ENCODE measurements around the gene PAX4. TPM values are rescaled to one million over a fixed set of nuclear protein-coding genes. Genes with fewer than 3 reads are reported as not detected.
A peak's percentile ranks its signal among the peaks of the same experiment; 100 is the strongest.

PAX4 gene
- total RNA-seq, 1 donor from 2014 or later: not detected

DNA sequence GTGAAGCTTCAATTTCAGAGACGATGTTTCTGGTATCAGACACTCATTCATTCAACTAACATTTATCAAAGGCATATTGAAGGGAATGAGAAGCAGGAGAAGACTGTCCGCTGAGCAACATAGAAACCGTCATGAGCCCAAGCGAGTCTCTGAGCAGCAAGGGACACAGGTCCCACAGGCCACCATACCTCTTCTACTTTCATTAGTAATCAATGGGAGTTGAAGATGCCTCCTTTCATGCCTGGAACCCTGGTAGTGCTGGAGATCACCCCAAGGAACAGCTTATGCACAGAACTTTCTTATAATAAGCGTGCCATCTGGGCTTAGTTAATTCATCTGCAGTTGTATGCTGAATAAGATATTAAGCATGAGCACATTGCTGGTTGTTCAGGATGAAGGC lies 1.2 kb downstream of the PAX4 start:
- H3K4me3 ChIP-seq (ENCODE audit: low read depth, low read length): no peak overlapping the region
- TF ChIP-seq, protein P1, sequence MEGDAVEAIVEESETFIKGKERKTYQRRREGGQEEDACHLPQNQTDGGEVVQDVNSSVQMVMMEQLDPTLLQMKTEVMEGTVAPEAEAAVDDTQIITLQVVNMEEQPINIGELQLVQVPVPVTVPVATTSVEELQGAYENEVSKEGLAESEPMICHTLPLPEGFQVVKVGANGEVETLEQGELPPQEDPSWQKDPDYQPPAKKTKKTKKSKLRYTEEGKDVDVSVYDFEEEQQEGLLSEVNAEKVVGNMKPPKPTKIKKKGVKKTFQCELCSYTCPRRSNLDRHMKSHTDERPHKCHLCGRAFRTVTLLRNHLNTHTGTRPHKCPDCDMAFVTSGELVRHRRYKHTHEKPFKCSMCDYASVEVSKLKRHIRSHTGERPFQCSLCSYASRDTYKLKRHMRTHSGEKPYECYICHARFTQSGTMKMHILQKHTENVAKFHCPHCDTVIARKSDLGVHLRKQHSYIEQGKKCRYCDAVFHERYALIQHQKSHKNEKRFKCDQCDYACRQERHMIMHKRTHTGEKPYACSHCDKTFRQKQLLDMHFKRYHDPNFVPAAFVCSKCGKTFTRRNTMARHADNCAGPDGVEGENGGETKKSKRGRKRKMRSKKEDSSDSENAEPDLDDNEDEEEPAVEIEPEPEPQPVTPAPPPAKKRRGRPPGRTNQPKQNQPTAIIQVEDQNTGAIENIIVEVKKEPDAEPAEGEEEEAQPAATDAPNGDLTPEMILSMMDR (conservative IDR thresholded peaks at IDR 0.05; ENCODE audit: low read depth, low read length): no peak
- no peak for DNase-seq (ENCODE audit: low read depth)

- TF ChIP-seq, protein P1 (conservative IDR thresholded peaks at IDR 0.05; ENCODE audit: low read depth, low read length): no peak
- no peak overlapping the region for H3K4me3 ChIP-seq (ENCODE audit: low read depth, low read length)
- no peak for DNase-seq (ENCODE audit: low read depth)
Measured at GRCh38 chr7:127612263-127612662, 5.7 kb downstream of the PAX4 start.

- TF ChIP-seq, protein P1 (conservative IDR thresholded peaks at IDR 0.05; ENCODE audit: low read depth, low read length): no peak
- no peak for DNase-seq (ENCODE audit: low read depth)
- H3K4me3 ChIP-seq (ENCODE audit: low read depth, low read length): no peak overlapping the region
Measured at GRCh38 chr7:127609297-127609696, 8.6 kb downstream of the PAX4 start.

- TF ChIP-seq, protein P1 (conservative IDR thresholded peaks at IDR 0.05; ENCODE audit: low read depth, low read length): no peak
Measured at GRCh38 chr7:127608446-127608845, 9.5 kb downstream of the PAX4 start.

GRCh38 chr7:127600885-127601284 lies 17.1 kb downstream of the PAX4 start:
- DNase-seq (ENCODE audit: low read depth): no peak
- no peak overlapping the region for H3K4me3 ChIP-seq (ENCODE audit: low read depth, low read length)
- TF ChIP-seq, protein P1 (conservative IDR thresholded peaks at IDR 0.05; ENCODE audit: low read depth, low read length): no peak

More at GRCh38 chr7:127608446-127608845, 9.5 kb downstream of the PAX4 start:
- no peak overlapping the region for H3K4me3 ChIP-seq (ENCODE audit: low read depth, low read length)
- no peak for DNase-seq (ENCODE audit: low read depth)

GRCh38 chr7:127598318-127598717 lies 19.6 kb downstream of the PAX4 start:
- H3K4me3 ChIP-seq (ENCODE audit: low read depth, low read length): no peak overlapping the region
- TF ChIP-seq, protein P1 (conservative IDR thresholded peaks at IDR 0.05; ENCODE audit: low read depth, low read length): peak; percentile 50
- no peak for DNase-seq (ENCODE audit: low read depth)

DNA sequence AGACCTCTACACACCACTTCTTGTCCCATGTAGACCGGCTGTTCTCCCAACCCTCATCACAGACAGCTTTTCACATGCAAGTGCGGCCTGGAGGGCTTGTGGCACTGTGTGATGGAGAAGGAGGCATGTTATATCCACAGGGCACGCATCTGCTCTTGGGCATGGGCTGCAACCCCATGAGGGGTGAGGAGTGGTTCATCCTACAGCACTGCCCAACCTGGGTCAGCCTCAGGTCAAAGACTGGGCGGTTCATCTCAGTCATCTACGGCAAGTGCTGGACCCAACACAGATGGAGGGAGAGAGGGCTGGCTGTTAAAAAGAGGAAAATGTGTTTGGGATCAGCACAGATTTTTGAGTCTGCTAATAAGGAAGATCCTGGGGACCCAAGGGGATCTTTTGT lies 22.2 kb downstream of the PAX4 start:
- TF ChIP-seq, protein P1 (conservative IDR thresholded peaks at IDR 0.05; ENCODE audit: low read depth, low read length): no peak
- no peak overlapping the region for H3K4me3 ChIP-seq (ENCODE audit: low read depth, low read length)
- DNase-seq (ENCODE audit: low read depth): no peak

All from epithelial cell of proximal tubule (primary cell).